ENCODE measurements around the gene MISP. TPM values are rescaled to one million over a fixed set of nuclear protein-coding genes. Genes with fewer than 3 reads are reported as not detected.
"Not testable (repeated sequence)": the region's sequence is repeated elsewhere in the genome, so short reads cannot be mapped to it uniquely, and the experiment has no call there.

The MISP gene
- polyA plus RNA-seq, 1 donor, result 0.21 TPM

- DNase-seq, result no peak
Observed at GRCh38 chr19:723714-724113, 27.2 kb upstream of the MISP start.

- no peak for DNase-seq
Observed at GRCh38 chr19:725461-726089, 25.3 kb upstream of the MISP start.

GRCh38 chr19:726993-727956 lies 23.6 kb upstream of the MISP start:
- DNase-seq, result no peak

GRCh38 chr19:728011-728410 lies 22.9 kb upstream of the MISP start:
- no peak for DNase-seq

- DNase-seq, result not testable (repeated sequence)
Observed at GRCh38 chr19:729564-729963, 21.3 kb upstream of the MISP start.

- DNase-seq, result no peak
Observed at GRCh38 chr19:729965-730668, 20.8 kb upstream of the MISP start.

- DNase-seq, result no peak
Observed at GRCh38 chr19:731000-731399, 19.9 kb upstream of the MISP start.

- DNase-seq, result no peak
Observed at GRCh38 chr19:732148-733069, 18.5 kb upstream of the MISP start.

GRCh38 chr19:734716-735115 lies 16.2 kb upstream of the MISP start:
- DNase-seq, result no peak

- DNase-seq, result no peak
Observed at GRCh38 chr19:736125-736524, 14.8 kb upstream of the MISP start.

- DNase-seq, result no peak
Observed at GRCh38 chr19:737591-738093, 13.3 kb upstream of the MISP start.

GRCh38 chr19:738509-739128 lies 12.3 kb upstream of the MISP start:
- no peak for DNase-seq

GRCh38 chr19:739998-740715 lies 10.8 kb upstream of the MISP start:
- no peak for DNase-seq

- not testable (repeated sequence) for DNase-seq
Observed at GRCh38 chr19:740816-741505, 10.0 kb upstream of the MISP start.

- DNase-seq, result no peak
Observed at GRCh38 chr19:741506-742131, 9.3 kb upstream of the MISP start.

- DNase-seq, result no peak
Observed at GRCh38 chr19:742540-743075, 8.3 kb upstream of the MISP start.

GRCh38 chr19:743168-743687 lies 7.7 kb upstream of the MISP start:
- peak; percentile 58 for DNase-seq

- not testable (repeated sequence) for DNase-seq
Observed at GRCh38 chr19:745138-745537, 5.8 kb upstream of the MISP start.

- DNase-seq, result no peak
Observed at GRCh38 chr19:746208-746819, 4.6 kb upstream of the MISP start.

Measured in hindlimb muscle (tissue), 1 donor.